ENCODE measurements around the gene KIAA1217.

GRCh38 chr10:24259365-24260130 lies 50.6 kb downstream of the KIAA1217 start:
- TF ChIP-seq TAF1 (IDR thresholded peaks at IDR 0.05; ENCODE audit: borderline replicate concordance, insufficient read depth, low read length) (no peak), REST (IDR thresholded peaks at IDR 0.05; ENCODE audit: insufficient read depth in 1 of 2, low read depth in 2 of 2, low read length in 2 of 2) (no peak)

Data from PFSK-1 (cell line).